GM04503 (cell line): ENCODE data around the gene ATP8A2.

ENCODE experiments used
- DNase-seq: peaks from one replicate; pipeline ENCODE4 v3.0.0-alpha.2; 2012; ENCODE audit warnings: low read depth

ATP8A2 gene

DNA sequence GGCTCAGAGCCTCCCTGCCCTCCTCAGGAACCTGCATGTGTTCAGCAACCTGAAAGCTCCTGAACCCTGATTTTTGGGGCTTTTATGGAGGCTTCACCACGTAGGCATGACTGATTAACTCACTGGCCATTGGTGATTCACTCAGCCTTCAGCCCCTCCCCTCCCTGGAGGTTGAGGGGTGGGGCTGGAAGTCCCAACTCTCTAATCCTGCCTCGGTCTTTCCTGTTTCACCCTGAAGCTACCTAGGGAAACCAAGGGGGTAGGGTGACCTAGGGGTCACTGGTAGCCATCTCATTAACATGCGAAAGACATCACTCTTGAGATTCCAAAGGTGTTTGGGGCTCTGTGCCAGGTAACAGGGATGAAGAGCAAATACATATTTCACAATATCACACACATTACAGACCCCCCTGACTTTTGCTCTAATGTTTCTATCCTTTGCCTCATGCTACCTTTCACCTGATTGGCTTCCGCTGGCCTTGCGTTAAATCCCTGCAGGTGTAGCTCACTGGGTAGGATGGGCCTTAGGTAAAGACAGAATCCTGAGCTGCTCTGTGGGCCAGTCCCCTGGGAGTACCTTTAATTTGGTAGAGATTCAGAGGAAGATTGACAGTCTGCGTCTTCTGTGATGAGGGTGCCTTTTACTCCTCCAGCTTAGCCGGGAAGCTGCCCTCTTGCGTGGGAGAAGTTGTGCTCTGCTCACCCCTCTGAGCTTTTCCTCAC, 260.6 kb downstream of the ATP8A2 start:
- DNase-seq = no peak

- no peak for DNase-seq
Measured at GRCh38 chr13:25633093-25633492, 261.3 kb downstream of the ATP8A2 start.

DNA sequence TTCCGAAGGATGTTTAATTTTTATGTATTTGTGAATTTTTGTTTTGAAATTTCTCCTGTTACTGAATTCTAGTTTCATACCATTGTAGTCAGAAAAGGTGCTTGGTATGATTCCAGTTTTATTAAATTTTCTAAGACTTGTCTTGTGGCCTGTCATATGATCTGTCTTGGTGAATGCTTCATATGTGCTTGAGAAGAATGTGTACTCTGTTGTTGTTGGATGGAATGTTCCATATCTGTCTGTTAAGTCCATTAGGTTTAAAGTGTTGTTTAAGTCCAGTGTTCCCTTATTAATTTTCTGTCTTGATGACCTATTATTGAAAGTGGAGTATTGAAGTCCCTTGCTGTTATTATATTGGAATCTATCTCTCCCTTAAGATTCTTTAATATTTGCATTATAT, 273.9 kb downstream of the ATP8A2 start:
- DNase-seq = no peak

DNA sequence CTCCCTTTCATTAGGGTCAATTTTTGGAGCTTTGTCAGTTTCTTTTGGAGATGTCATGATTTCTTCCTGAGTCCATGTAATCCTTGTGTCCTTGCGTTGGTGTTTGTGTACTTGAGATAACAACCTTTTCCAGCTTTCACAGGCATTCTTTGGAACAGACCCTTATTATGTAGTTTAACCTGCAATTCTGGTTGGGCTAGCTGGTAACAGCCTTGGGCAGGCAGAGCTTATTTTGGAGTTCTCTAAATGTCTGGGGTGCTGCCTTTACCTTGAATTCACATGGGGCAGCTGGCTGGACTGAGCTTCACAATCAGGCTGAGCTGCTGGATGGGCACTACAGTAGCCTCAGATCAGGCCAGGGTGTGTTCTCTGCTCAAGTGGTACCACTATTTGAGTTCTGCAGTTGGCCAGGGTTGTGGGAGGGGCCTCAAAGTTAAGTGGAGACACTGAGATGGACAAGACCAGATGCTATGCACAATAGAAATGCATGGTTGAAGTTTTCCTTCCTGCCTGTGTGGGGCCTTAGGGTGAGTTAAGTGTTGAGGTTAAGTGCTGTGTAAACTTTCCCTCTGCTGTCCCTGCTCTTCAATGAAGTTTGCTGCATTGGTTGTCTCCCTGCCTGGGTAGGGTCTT, 277.3 kb downstream of the ATP8A2 start:
- DNase-seq = no peak

DNA sequence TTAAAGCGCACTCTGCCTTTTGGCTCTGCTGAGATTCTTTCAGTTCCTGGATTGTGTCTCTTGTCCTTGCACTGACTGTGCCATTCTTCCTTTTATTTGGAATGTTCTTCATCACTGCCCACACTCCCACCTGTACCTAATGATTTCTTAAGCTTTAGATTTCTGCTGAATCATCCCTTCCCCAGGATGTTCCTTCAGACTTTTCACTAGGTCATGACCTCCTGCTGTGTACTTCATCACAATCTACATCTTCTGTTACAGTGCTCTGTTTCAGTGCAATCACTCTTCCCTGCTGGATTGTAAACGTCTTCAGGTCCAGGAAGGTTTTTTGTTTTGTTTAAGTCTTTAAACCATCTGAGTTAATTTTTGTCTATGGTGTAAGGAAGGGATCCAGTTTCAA, 281.0 kb downstream of the ATP8A2 start:
- DNase-seq = no peak

GRCh38 chr13:25654322-25654721, 282.5 kb downstream of the ATP8A2 start:
- no peak for DNase-seq

- no peak for DNase-seq
Measured at GRCh38 chr13:25657157-25657556, 285.4 kb downstream of the ATP8A2 start.

DNA sequence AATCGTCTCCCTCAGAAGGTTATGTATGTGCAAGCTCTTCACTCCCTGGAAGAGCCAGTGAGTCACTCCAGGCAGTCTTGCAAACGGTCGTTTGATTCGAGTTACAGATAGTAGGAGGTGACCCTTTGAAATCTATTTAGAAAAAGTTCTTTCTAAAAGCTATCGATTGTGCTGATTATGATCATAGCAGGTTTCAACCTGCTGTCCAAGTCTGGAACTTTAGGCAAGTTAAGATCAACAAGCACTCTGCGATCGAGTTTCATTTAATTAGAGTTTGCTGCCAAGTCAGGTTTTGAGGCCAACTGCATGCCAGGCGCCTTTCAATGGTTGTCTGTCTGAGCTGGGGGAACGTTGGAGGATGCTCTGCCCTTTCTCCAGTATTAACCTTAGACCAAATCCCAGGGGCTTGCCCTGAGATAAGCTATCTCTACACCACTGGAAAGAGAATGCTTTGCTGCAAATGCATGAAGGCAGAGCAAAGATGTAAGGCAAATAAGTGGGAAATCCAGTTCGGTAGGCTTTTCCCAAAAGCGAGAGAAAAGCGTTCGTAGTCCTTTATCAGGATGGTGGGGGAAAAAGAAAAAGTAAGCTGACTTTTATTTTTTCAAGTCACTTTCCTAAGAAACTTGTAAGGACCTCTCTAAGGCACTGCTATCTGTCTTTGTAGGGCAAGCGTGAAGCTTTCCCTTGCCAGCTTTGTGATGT, 287.5 kb downstream of the ATP8A2 start:
- DNase-seq = no peak

DNA sequence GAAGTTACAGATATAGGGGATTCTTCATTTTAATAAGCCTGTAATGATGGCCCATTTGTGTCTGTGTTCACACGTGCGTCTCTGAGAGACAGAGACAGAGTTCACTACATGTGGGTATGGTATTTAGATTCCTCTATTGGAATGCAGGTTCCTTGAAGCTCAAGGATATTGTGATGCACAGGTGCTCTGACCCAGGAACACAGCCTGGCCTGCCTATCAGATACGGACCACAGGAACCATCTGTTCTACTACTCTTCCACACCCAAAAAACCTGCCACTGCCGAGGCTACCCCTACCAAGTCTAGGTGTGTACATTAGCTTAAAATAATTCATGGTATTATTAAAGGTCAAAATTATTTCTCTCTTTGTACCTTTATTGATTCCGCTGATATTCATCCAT, 289.2 kb downstream of the ATP8A2 start:
- no peak for DNase-seq

- DNase-seq = no peak
Measured at GRCh38 chr13:25662516-25662915, 290.7 kb downstream of the ATP8A2 start.

DNA sequence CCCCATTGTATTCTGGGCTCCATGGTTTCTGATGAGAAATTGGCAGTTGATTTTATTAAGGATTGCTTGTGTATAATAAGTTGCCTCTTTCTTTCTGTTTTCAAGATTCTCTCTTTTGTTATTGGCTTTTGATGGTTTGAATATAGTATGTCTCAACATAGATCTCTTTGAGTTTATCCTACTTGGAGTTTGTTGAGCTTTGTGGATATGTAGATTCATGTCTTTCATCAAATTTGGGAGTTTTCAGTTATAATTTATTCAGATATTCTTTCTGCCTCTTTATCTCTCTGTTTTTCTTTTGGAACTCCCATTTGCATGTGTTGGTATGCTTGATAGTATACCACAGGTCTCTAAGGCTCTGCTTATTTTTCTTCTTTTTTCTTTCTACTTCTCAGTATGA, 296.6 kb downstream of the ATP8A2 start:
- DNase-seq = no peak

- no peak for DNase-seq
Measured at GRCh38 chr13:25673711-25674110, 301.9 kb downstream of the ATP8A2 start.

GRCh38 chr13:25674371-25674770, 302.6 kb downstream of the ATP8A2 start:
- DNase-seq = no peak

GRCh38 chr13:25675060-25675459, 303.3 kb downstream of the ATP8A2 start:
- no peak for DNase-seq

GRCh38 chr13:25677956-25678355, 306.2 kb downstream of the ATP8A2 start:
- no peak for DNase-seq

DNA sequence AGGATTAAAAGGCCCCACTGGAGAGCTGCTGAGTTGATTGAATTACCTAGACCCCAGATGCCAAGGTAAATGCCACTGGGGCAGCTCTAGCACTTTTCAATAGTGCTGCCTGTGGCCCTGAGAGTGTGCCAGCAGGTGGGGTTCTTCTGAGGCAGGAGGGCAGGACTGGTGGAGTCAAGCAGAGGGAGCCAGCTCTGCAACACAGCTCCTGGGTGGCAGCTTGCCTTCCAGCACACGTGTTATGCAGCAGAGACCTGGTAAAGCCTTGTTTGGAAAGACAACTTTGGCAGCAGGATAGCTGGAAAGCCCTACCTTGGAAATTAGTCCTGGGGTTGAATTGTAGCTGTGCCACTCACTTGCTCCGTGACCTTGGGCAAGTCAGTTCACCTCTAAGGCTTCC, 306.6 kb downstream of the ATP8A2 start:
- DNase-seq = no peak

GRCh38 chr13:25679159-25679558, 307.4 kb downstream of the ATP8A2 start:
- DNase-seq = no peak

GRCh38 chr13:25679936-25680335, 308.2 kb downstream of the ATP8A2 start:
- DNase-seq = no peak

GRCh38 chr13:25682276-25682675, 310.5 kb downstream of the ATP8A2 start:
- no peak for DNase-seq

DNA sequence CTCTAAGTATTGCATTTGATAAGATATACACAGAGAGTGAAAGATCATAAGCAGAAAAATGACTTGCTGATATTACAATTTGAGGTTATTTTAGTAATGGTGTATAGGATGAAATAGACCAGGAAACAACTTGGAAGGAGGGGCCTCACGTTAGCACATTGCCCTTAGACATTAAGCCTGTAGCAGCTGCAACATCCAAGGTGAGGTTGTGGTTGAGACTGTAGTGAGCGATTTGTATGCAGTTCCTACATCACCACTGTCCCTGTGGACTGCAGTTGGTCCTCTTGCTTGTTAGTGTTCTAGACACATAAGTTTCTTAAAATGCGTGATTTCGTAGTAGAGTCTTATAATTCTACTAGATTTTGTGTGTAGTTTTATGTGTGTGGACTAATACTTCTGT, 311.3 kb downstream of the ATP8A2 start:
- DNase-seq = no peak

GRCh38 chr13:25683662-25684370, 312.0 kb downstream of the ATP8A2 start:
- no peak for DNase-seq

DNA sequence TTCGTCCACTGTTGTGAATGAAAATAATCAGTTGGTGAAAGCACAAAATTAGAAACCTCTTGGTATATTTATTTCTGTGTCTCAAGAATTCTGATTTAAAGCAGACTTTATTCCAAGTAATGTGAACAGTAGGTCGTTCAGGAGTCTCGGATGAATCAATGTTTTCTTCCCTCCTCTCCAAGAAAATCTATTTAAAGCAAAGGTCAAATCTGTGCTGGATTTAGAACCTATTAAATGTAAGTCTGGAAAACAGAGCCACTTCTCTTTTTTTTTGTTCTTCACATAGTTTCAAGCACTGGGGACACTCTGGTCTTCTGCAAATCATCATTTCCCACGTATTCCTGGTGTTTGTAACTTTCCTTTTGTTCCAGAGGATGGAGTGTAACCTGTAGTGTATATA, 312.7 kb downstream of the ATP8A2 start:
- DNase-seq = no peak
